ENCODE measurements around the gene NOD2. TPM values are rescaled to one million over a fixed set of nuclear protein-coding genes. Genes with fewer than 3 reads are reported as not detected.

Gene NOD2
- total RNA-seq, 1 experiment from 2014 or later, result 0.17 TPM

DNA sequence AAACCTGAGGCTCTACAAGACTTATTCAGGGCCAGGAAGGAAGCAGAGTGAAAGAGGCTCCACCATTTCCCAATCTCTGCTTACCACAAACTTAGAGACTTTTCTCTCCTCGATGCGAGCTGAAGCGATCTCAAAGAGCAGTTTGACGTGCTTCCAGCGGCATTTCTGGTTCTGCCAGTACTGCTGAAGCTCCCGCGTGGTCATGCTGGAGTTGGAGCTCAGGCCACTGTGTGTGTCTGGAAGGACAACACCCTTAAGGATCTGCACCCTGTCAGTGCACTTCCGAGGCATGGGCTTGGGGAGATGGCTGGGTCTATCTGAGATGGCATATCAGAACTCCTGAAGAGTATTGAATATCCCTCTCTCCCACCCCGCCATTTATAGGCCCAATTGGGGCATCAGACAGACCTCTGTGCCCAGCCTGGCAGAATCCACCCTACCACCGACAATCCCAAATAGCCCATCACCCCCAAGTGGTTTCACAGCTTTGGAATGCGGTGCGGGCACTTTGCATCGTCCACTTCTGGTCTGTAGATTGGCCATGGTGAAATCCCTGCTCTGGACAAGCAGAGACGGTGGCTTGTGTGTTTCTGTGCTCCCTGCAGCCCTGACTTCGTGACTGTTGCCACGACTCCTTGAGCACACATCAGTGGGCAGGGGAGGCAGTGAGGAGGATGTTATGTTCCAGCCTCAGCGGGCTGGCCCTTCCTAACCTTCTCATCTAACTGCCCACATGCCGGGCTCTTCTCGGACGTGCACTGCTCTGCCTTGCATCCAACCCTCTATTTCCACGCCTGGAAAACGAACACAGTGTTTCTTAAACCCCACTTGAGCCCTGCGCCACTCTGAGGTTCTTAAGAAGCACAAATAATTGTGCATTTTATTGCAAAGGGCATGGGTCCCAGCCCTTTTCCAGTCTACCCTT is 17.5 kb upstream of the NOD2 start:
- Mint-ChIP-seq H3K4me3 (no peak overlapping the region), H3K4me1 (no peaks in the 10 kb centered on the region), H3K27me3 (ENCODE audit: low read depth) (peaks cover 3% of the 10 kb centered on the region), H3K36me3 (ENCODE audit: insufficient read depth in 1 of 3, low read depth in 3 of 3) (peaks cover 8 to 17% (median 11%) of the 10 kb centered on the region in 3 experiments), H3K9me3 (peaks cover 22 to 23% of the 10 kb centered on the region in 2 experiments), H3K27ac (no peak overlapping the region; a peak in 1 of 7 replicates)
- H2BK12ac ChIP-seq (ENCODE audit: insufficient read length, low read depth, low read length), result no peak overlapping the region
- H4K8ac ChIP-seq (replicated peaks; ENCODE audit: insufficient read length, low read depth, low read length), result no peak overlapping the region
- no peak overlapping the region for H4K91ac ChIP-seq (ENCODE audit: insufficient read length, low read depth, low read length)
- H3K14ac ChIP-seq (ENCODE audit: insufficient read depth, low read length), result no peak overlapping the region
- peaks cover 10% of the 10 kb centered on the region for H3K9me3 ChIP-seq (ENCODE audit: control insufficient read depth, low read depth, low read length)
- H2BK15ac ChIP-seq (ENCODE audit: low read depth, low read length), result no peak overlapping the region
- no peak overlapping the region for H4K5ac ChIP-seq (ENCODE audit: insufficient read length, low read depth, low read length)
- no peak for DNase-seq
- no peak overlapping the region for H2AK5ac ChIP-seq (ENCODE audit: insufficient read length, low read length)
- H2BK20ac ChIP-seq (ENCODE audit: low read depth, low read length, poor library complexity, severe bottlenecking), result no peak overlapping the region
- H3K56ac ChIP-seq (ENCODE audit: insufficient read length, low read depth, low read length), result no peak overlapping the region
- H2BK120ac ChIP-seq (ENCODE audit: low read depth, low read length, poor library complexity, severe bottlenecking), result no peak overlapping the region
- H4K20me1 ChIP-seq (ENCODE audit: control insufficient read depth, insufficient read depth, insufficient read length), result no peaks in the 10 kb centered on the region
- no peak overlapping the region for H2BK5ac ChIP-seq (ENCODE audit: insufficient read length, low read length)
- H3T11ph ChIP-seq (ENCODE audit: low read length), result no peak overlapping the region
- H3K27ac ChIP-seq (ENCODE audit: insufficient read length, low read depth, low read length), result no peak overlapping the region
- H3K9ac ChIP-seq (ENCODE audit: extremely low read depth, insufficient read length, low read length), result no peak overlapping the region
- no peak overlapping the region for H2AFZ ChIP-seq (ENCODE audit: low read length)
- TF ChIP-seq, protein P1, sequence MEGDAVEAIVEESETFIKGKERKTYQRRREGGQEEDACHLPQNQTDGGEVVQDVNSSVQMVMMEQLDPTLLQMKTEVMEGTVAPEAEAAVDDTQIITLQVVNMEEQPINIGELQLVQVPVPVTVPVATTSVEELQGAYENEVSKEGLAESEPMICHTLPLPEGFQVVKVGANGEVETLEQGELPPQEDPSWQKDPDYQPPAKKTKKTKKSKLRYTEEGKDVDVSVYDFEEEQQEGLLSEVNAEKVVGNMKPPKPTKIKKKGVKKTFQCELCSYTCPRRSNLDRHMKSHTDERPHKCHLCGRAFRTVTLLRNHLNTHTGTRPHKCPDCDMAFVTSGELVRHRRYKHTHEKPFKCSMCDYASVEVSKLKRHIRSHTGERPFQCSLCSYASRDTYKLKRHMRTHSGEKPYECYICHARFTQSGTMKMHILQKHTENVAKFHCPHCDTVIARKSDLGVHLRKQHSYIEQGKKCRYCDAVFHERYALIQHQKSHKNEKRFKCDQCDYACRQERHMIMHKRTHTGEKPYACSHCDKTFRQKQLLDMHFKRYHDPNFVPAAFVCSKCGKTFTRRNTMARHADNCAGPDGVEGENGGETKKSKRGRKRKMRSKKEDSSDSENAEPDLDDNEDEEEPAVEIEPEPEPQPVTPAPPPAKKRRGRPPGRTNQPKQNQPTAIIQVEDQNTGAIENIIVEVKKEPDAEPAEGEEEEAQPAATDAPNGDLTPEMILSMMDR (conservative IDR thresholded peaks at IDR 0.05), result no peak
- H3K23ac ChIP-seq (ENCODE audit: insufficient read length, low read depth, low read length), result no peak overlapping the region
- H3K79me2 ChIP-seq (ENCODE audit: insufficient read depth, low read length), result no peaks in the 10 kb centered on the region
- H3K4ac ChIP-seq (ENCODE audit: low read depth, low read length), result no peak overlapping the region
- no peak overlapping the region for H3K18ac ChIP-seq (ENCODE audit: insufficient read length, low read depth, low read length)
- no CpG with 5 or more reads among the region's 23 CpGs for WGBS (ENCODE audit: extremely low coverage, insufficient read length, low lambda C conversion rate)
- H3K79me1 ChIP-seq (ENCODE audit: insufficient read depth, low read depth, low read length, poor library complexity, severe bottlenecking), result no peaks in the 10 kb centered on the region
- H3K23me2 ChIP-seq (ENCODE audit: insufficient read length, low read depth, low read length, poor library complexity, severe bottlenecking), result no peaks in the 10 kb centered on the region
- H3K4me2 ChIP-seq (ENCODE audit: insufficient read depth, insufficient read length, low read length), result no peak overlapping the region
- H3K27me3 ChIP-seq (ENCODE audit: insufficient read depth, low read length), result no peaks in the 10 kb centered on the region
- H3K4me1 ChIP-seq (ENCODE audit: insufficient read depth, low read length), result no peaks in the 10 kb centered on the region

Measured in H9 (cell line).